Body of pancreas (tissue), 4 donors: Measurements from ENCODE around the gene RBX1. TPM values are rescaled to one million over a fixed set of nuclear protein-coding genes. Genes with fewer than 3 reads are reported as not detected.
"Not testable (repeated sequence)": the region's sequence is repeated elsewhere in the genome, so short reads cannot be mapped to it uniquely, and the experiment has no call there.

ENCODE experiments used
- ATAC-seq: fragments of 150-250 bp; one replicate; pipeline ENCODE4 v1.9.1; 2016
- DNase-seq, 4 donors: peaks; one replicate each; pipeline ENCODE4 v3.0.0-alpha.2; 2019
- H3K27ac ChIP-seq, 4 donors: fragments of 200-600 bp; sonication (generic); 1 replicate in 3 of 4; 2 replicates in 1 of 4; pipeline versions ENCODE4 v1.5.1 to v1.6.1; 2016 to 2019; ENCODE audit warnings: mild to moderate bottlenecking in 1 of 4, mixed read lengths in 1 of 4, moderate library complexity in 1 of 4
- H3K27me3 ChIP-seq, 2 donors: fragments of 200-600 bp; sonication (generic); one replicate each; pipeline ENCODE4 v1.6.0; 2016; ENCODE audit warnings: mild to moderate bottlenecking in 1 of 2
- H3K36me3 ChIP-seq, 2 donors: fragments of 200-600 bp; sonication (generic); replicated peaks in 1 of 2; 2 replicates each; pipeline ENCODE4 v1.5.1; 2016; ENCODE audit warnings: low read depth in 2 of 2; ENCODE audit not compliant: insufficient read depth in 1 of 2
- H3K4me1 ChIP-seq: fragments of 200-600 bp; sonication (generic); one replicate; pipeline ENCODE4 v1.6.0; 2016
- H3K4me3 ChIP-seq, 2 donors: fragments of 200-600 bp; sonication (generic); 1 replicate in 1 of 2; 2 replicates in 1 of 2; pipeline ENCODE4 v1.5.1; 2016 to 2019
- H3K9me3 ChIP-seq, 3 donors: fragments of 200-600 bp; sonication (generic); 1 replicate in 2 of 3; 2 replicates in 1 of 3; pipeline ENCODE4 v1.5.1; 2016
- CTCF ChIP-seq, 7 experiments: fragments of 450-650 bp in 4 of 7; fragments of 200-600 bp in 3 of 7; sonication (generic) in 3 of 7; IDR thresholded peaks; one replicate each; pipeline ENCODE4 v1.5.1; 2016 to 2019; ENCODE audit warnings: antibody characterized with exemption in 7 of 7
- POLR2A ChIP-seq, 3 donors: fragments of 450-650 bp; IDR thresholded peaks; one replicate each; pipeline ENCODE4 v1.6.1; 2016; ENCODE audit warnings: antibody characterized with exemption in 3 of 3, mild to moderate bottlenecking in 2 of 3
- WGBS, 2 donors: methylation state at CpG; one replicate each; pipeline ENCODE4 v1.1.5; 2017; 5-methylcytosine and 5-hydroxymethylcytosine counted together
- intact Hi-C: fragments of 100-400 bp; cut with DNase I; formaldehyde crosslinking; loops from one replicate; pipeline ENCODE4 v1.15.1; 2023
- total RNA-seq, 2 donors: library from RNA; depleted of rRNA; stranded (reverse); fragments of >200 nt; gene quantifications; one replicate each; pipeline ENCODE4 v1.1.0, GENCODE V29; 2016

Gene RBX1
- 10 to 100 TPM in 1 of 2 donors, 1 to 10 TPM in 1; 6.9 to 20.2 TPM for total RNA-seq

GRCh38 chr22:40950962-40951794 is at the start of gene RBX1:
RBX1 (plus strand) TSS chr22:40951378; CDS start chr22:40951399, 21 bp downstream.
- Histone ChIP-seq H3K27me3 (no peaks in the 10 kb centered on the region), H3K36me3 (no peaks in the 10 kb centered on the region), H3K4me3 (peak within 1 kb of the TSS; percentile 59 to 96), H3K27ac (peak within 1 kb of the TSS; percentile 78 to 97 (median 90)), H3K4me1 (peaks cover 28% of the 10 kb centered on the region), H3K9me3 (no peaks in the 10 kb centered on the region)
- 0% methylated on average over 4 to 78 of the region's 86 CpGs for WGBS, 2 donors
- DNase-seq (peak; percentile 98 to 99 (median 98)), ATAC-seq (peak; percentile 93)
- intact Hi-C loops = loop anchor here (5.0 kb wide), 1 partner anchor 141 kb away; the partner anchor contains the start of gene EP300
- TF ChIP-seq POLR2A (IDR thresholded peaks at IDR 0.05) = peak; percentile 67 to 91 (median 86)
- TF ChIP-seq CTCF (IDR thresholded peaks at IDR 0.05) = no peak

GRCh38 chr22:40904101-40904500 is 47.1 kb upstream of the RBX1 start:
- H3K27me3 ChIP-seq = no peaks in the 10 kb centered on the region
- ATAC-seq (no peak), DNase-seq (no peak)
- no peak overlapping the region for H3K4me3 ChIP-seq
- no peak for TF ChIP-seq CTCF (IDR thresholded peaks at IDR 0.05)
- no peak for TF ChIP-seq POLR2A (IDR thresholded peaks at IDR 0.05)
- no peaks in the 10 kb centered on the region for H3K9me3 ChIP-seq
- whole genome bisulfite sequencing, 2 donors = 93 to 100% methylated on average over 1 of the region's 1 CpG
- intact Hi-C loops = no loop called here
- H3K4me1 ChIP-seq = no peaks in the 10 kb centered on the region
- no peak overlapping the region for H3K27ac ChIP-seq
- H3K36me3 ChIP-seq = no peaks in the 10 kb centered on the region

GRCh38 chr22:40908895-40909294 is 42.3 kb upstream of the RBX1 start:
- no peaks in the 10 kb centered on the region for H3K9me3 ChIP-seq
- ATAC-seq (no peak), DNase-seq (no peak)
- TF ChIP-seq CTCF (IDR thresholded peaks at IDR 0.05) = no peak
- TF ChIP-seq POLR2A (IDR thresholded peaks at IDR 0.05) = no peak
- WGBS, 2 donors = 91 to 92% methylated on average over 6 of the region's 6 CpGs
- no peaks in the 10 kb centered on the region for H3K4me1 ChIP-seq
- intact Hi-C loops = no loop called here
- peaks cover 0 to 8% of the 10 kb centered on the region in 2 donors for H3K36me3 ChIP-seq
- H3K27me3 ChIP-seq = no peaks in the 10 kb centered on the region
- no peak overlapping the region for H3K4me3 ChIP-seq
- no peak overlapping the region for H3K27ac ChIP-seq

GRCh38 chr22:40911772-40912171 is 39.4 kb upstream of the RBX1 start:
- Histone ChIP-seq H3K36me3 (peaks cover 0 to 8% of the 10 kb centered on the region in 2 donors), H3K4me1 (peaks cover 5% of the 10 kb centered on the region), H3K9me3 (no peaks in the 10 kb centered on the region), H3K27ac (no peak overlapping the region), H3K4me3 (no peak overlapping the region), H3K27me3 (no peaks in the 10 kb centered on the region)
- intact Hi-C loops = no loop called here
- ATAC-seq (no peak), DNase-seq (no peak)
- TF ChIP-seq CTCF (IDR thresholded peaks at IDR 0.05) = no peak
- TF ChIP-seq POLR2A (IDR thresholded peaks at IDR 0.05) = no peak
- WGBS, 2 donors = 95% methylated on average over 3 of the region's 3 CpGs

GRCh38 chr22:40912987-40913386 is 38.2 kb upstream of the RBX1 start:
- H3K27ac ChIP-seq, H3K27me3 ChIP-seq, H3K36me3 ChIP-seq, H3K4me1 ChIP-seq, intact Hi-C loops, ATAC-seq, H3K4me3 ChIP-seq, DNase-seq, H3K9me3 ChIP-seq: not testable (repeated sequence)
- WGBS, 2 donors = 95 to 97% methylated on average over 6 of the region's 6 CpGs
